ENCODE measurements around the gene PNPLA7. TPM values are rescaled to one million over a fixed set of nuclear protein-coding genes. Genes with fewer than 3 reads are reported as not detected.
A peak's percentile ranks its signal among the peaks of the same experiment; 100 is the strongest.

Gene PNPLA7
- total RNA-seq, 2 donors from 2014 or later, result 7.3 to 7.5 TPM

DNA sequence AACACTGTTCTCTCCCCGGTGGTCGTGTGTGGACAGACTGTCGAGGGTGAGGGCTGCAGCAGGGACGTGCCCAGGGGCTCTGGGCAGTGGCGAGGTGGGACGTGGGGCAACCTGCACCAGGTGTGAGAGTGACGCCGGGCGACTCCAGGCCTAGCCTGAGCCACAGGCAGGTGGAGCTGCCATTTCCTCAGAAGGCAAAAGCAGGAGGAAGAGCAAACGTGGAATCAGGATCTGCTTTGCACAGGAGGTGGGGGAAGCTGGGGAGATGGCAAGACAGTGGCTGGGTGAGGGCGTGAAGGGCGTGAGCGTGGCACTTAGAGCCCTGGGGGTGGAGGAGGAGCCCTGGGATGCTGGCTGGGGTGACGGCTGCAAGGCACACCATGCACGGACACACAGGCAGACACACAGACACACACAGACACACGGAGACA, 51.5 kb downstream of the PNPLA7 start:
- H3K27ac Mint-ChIP-seq, result no peak overlapping the region
- H3K9me3 ChIP-seq (ENCODE audit: control insufficient read depth, low read length, poor library complexity, severe bottlenecking), result no peaks in the 10 kb centered on the region
- peaks cover 6% of the 10 kb centered on the region for H3K4me1 Mint-ChIP-seq
- peaks cover under 1% of the 10 kb centered on the region for H3K36me3 Mint-ChIP-seq (ENCODE audit: low read depth)
- DNase-seq (no peak), ATAC-seq (no peak)
- H3K4me3 Mint-ChIP-seq, result no peak overlapping the region
- no peaks in the 10 kb centered on the region for H3K27me3 Mint-ChIP-seq

- Mint-ChIP-seq H3K27ac (no peak overlapping the region), H3K4me3 (no peak overlapping the region), H3K4me1 (peaks cover 6% of the 10 kb centered on the region), H3K36me3 (ENCODE audit: low read depth) (no peaks in the 10 kb centered on the region), H3K27me3 (no peaks in the 10 kb centered on the region)
- ATAC-seq (no peak), DNase-seq (no peak)
- H3K9me3 ChIP-seq (ENCODE audit: control insufficient read depth, low read length, poor library complexity, severe bottlenecking), result no peaks in the 10 kb centered on the region
These were observed 52.1 kb downstream of the PNPLA7 start for GRCh38 chr9:137497921-137498719.

DNA sequence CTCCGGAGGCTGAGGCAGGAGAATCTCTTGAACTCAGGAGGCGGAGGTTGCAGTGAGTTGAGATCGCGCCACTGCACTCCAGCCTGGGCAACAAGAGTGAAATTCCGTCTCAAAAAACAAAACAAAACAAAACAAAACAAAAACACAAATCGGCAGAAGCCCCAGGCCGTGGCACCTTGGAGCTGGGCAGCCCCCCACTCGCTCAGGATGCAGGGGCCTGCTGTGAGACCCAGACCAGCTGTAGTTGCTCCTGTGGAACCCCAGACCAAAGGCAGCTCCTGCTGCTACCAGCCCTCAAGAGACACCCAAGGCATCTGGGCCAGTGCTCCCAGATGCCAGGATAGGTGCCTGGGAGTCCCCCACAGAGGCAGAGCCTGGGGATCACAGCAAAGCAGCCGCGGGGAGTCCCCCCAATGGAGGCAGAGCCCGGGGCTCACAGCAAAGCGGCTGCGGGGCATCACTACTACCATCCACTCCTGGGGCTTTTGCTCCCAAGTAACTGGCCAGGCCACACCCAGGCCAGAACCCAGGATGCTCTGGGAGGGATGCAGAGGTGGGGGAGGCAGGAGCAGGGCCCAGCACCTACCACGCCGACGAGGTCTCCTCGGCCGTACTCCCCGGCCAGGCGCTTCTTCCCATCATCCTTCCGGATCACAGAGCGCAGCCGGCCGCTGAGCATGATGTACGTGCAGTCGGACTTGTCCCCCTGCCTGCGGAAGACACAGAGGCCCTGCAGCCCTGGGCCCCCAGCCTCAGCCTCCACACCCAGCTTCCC, 53.4 kb downstream of the PNPLA7 start:
- Mint-ChIP-seq H3K36me3 (ENCODE audit: low read depth) (no peaks in the 10 kb centered on the region), H3K4me3 (no peak overlapping the region), H3K4me1 (peaks cover 6% of the 10 kb centered on the region), H3K27me3 (no peaks in the 10 kb centered on the region), H3K27ac (no peak overlapping the region)
- DNase-seq (no peak), ATAC-seq (no peak)
- H3K9me3 ChIP-seq (ENCODE audit: control insufficient read depth, low read length, poor library complexity, severe bottlenecking), result no peaks in the 10 kb centered on the region

DNA sequence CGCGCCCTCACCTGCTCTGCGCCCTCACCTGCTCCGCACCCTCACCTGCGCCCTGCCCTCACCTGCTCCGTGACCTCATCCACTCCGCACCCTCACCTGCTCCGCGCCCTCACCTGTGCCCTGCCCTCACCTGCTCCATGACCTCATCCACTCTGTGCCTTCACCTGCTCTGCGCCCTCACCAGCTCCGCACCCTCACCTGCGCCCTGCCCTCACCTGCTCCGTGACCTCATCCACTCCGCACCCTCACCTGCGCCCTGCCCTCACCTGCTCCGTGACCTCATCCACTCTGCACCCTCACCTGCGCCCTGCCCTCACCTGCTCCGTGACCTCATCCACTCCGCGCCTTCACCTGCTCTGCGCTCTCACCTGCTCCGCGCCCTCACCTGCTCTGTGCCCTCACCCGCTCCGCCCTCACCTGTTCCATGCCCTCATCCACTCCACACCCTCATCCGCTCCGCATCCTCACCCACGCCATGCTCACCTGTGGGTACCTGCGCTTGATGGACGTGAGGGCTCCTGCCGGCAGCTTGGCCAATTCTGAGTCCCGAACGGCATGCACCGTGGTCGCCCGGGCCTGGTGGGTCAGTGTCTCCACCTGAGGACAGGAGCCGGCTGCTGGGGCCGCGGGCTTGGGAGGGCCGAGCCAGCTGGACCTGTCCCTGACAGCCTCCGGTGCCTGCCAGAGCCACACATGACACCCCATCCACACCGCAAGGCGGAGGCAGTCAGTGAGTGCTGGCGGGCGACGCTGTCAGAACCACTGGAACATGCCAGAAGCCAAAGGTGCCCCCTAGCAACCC, 55.5 kb downstream of the PNPLA7 start:
- Mint-ChIP-seq H3K4me3 (no peak overlapping the region), H3K4me1 (peaks cover 11% of the 10 kb centered on the region), H3K27me3 (no peaks in the 10 kb centered on the region), H3K36me3 (ENCODE audit: low read depth) (no peaks in the 10 kb centered on the region), H3K27ac (no peak overlapping the region)
- ATAC-seq, result no peak
- DNase-seq, result no peak
- H3K9me3 ChIP-seq (ENCODE audit: control insufficient read depth, low read length, poor library complexity, severe bottlenecking), result no peaks in the 10 kb centered on the region

DNA sequence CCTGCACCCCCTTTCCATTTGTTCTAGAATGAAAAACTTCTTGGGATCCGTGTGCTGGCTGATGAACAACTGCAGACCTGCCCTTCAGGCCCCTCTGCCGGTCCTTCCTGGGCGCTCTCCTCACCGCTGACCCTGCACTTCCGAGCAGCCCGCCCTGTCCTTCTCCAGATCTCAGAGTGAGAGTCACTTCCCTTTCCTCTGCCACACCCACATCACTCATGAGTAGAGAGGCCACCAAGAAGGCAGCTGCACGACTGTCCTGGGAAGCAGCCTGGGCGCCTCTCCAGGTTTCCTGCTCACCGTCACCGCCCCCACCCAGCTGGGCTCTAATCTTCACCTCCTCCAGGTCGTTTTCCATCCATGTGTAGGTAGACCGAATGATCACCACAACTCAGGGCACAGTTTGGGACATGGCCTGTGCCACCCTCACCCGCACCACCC, 56.1 kb downstream of the PNPLA7 start:
- DNase-seq (no peak), ATAC-seq (no peak)
- Mint-ChIP-seq H3K36me3 (ENCODE audit: low read depth) (no peaks in the 10 kb centered on the region), H3K4me1 (peaks cover 10% of the 10 kb centered on the region), H3K27me3 (no peaks in the 10 kb centered on the region), H3K4me3 (no peak overlapping the region), H3K27ac (no peak overlapping the region)
- no peaks in the 10 kb centered on the region for H3K9me3 ChIP-seq (ENCODE audit: control insufficient read depth, low read length, poor library complexity, severe bottlenecking)

- H3K27me3 Mint-ChIP-seq, result no peaks in the 10 kb centered on the region
- DNase-seq, result no peak
- no peak overlapping the region for H3K27ac Mint-ChIP-seq
- H3K4me1 Mint-ChIP-seq, result peaks cover 8% of the 10 kb centered on the region
- H3K9me3 ChIP-seq (ENCODE audit: control insufficient read depth, low read length, poor library complexity, severe bottlenecking), result no peaks in the 10 kb centered on the region
- ATAC-seq, result no peak
- no peak overlapping the region for H3K4me3 Mint-ChIP-seq
- no peaks in the 10 kb centered on the region for H3K36me3 Mint-ChIP-seq (ENCODE audit: low read depth)
These were observed 56.7 kb downstream of the PNPLA7 start for GRCh38 chr9:137493364-137494103.

DNA sequence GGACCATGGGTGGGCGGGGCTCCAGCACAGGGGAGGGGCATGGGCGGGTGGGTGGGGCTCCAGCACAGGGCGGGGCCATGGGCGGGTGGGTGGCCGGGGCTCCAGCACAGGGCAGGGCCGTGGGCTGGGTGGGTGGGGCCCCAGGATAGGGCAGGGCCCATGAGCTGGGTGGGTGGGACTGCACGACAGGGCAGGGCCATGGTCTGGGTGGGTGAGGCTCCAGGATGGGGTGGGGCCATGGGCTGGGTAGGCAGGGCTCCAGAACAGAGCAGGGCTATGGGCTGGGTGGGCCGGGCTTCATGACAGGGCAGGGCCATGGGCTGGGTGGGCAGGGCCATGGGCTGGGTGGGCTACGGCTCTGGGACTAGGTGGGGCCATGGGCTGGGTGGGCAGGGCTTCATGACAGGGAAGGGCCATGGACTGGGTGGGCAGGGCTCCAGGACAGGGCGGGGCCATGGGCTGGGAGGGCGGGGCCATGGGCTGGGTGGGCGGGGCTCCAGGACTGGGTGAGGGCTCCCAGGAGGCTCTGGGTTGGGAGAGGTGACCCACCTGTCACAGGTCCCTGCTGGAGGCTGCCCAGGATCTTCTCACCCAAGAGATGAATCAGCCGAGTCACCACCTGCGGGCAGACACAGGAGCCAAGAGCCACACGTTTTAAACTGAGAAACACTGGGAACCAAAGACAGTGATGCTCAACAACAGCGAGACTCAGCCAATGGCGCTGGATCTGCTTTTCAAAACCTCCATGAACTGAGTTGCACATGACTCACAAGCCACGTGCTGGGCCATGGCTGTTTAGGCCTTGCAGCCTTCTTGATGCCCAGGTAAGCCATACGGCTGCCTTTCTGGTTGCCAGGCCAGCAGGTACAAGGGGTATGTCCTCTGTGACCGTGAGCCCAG, 57.5 kb downstream of the PNPLA7 start:
- Mint-ChIP-seq H3K4me1 (peaks cover 8% of the 10 kb centered on the region), H3K27me3 (no peaks in the 10 kb centered on the region), H3K4me3 (no peak overlapping the region), H3K27ac (no peak overlapping the region), H3K36me3 (ENCODE audit: low read depth) (no peaks in the 10 kb centered on the region)
- ATAC-seq, result peak; percentile 69
- no peaks in the 10 kb centered on the region for H3K9me3 ChIP-seq (ENCODE audit: control insufficient read depth, low read length, poor library complexity, severe bottlenecking)
- DNase-seq, result no peak

DNA sequence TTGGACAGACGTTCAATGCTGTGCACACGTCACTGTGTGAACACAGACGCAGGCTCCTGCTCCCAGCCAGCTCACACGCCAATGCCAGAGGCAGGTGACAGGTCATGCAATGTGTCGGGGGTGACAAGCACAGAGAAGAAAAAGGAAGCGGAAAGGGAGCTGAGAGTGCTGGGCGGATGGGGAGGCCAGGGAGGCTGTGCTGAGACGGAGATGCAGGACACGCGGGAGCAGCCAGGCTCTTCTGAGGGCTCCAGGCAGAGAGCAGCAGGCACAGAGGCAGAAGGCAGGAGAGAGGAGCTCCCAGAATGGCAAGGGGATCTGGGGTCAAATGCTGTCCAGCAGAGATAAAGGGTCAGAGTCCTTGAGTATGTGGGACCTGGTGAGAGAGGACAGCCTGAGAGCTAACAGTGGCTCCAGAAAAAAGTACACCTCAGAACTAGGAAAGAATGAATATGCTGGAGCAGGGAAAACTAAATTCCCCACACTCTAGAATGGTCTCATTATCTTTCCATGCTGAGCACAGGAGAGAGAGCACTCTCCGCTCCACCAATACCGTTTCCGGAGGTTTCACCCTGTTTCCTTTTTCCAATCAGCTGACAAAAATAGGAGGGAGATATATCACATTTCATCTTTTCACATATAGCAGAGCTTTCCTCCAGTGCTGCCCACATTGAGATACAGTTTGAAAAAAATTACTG, 58.3 kb downstream of the PNPLA7 start:
- ATAC-seq (no peak), DNase-seq (no peak)
- H3K27ac Mint-ChIP-seq, result no peak overlapping the region
- no peaks in the 10 kb centered on the region for H3K27me3 Mint-ChIP-seq
- H3K9me3 ChIP-seq (ENCODE audit: control insufficient read depth, low read length, poor library complexity, severe bottlenecking), result no peaks in the 10 kb centered on the region
- H3K36me3 Mint-ChIP-seq (ENCODE audit: low read depth), result no peaks in the 10 kb centered on the region
- peak overlapping the region; percentile 28 for H3K4me3 Mint-ChIP-seq
- H3K4me1 Mint-ChIP-seq, result peaks cover 8% of the 10 kb centered on the region

DNA sequence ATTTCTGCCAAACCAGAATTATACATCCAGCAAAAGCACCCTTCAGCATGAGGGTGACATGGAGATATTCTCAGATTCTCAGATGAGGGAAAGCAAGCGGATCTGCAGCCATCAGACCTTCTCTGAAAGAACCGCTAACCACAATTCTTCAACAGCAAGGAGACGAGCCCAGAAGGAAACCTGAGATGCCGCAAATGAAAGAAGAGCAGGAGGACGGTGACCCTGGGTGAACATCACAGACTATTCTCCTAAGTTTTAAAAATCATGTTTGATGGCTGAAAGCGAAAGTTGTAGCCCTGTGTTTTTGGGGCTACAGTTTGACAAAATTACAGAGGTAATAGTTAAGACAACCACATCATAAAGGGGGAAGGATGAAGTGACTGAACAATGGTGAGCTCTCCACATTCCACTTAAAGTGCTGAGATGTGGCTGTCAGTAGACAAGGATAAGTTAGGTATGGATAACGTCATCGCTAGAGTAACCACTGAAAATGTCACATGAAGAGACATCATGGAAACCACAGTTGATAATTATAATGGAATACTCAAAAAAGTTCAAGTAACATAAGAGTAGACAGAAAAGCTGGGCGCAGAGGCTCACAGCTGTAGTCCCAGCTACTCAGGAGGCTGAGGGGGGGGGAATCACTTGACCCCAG, 59.5 kb downstream of the PNPLA7 start:
- DNase-seq, result no peak
- Mint-ChIP-seq H3K4me1 (peaks cover 8% of the 10 kb centered on the region), H3K36me3 (ENCODE audit: low read depth) (no peaks in the 10 kb centered on the region), H3K4me3 (no peak overlapping the region), H3K27me3 (no peaks in the 10 kb centered on the region), H3K27ac (peak overlapping the region; percentile 81)
- no peaks in the 10 kb centered on the region for H3K9me3 ChIP-seq (ENCODE audit: control insufficient read depth, low read length, poor library complexity, severe bottlenecking)
- ATAC-seq, result no peak

DNA sequence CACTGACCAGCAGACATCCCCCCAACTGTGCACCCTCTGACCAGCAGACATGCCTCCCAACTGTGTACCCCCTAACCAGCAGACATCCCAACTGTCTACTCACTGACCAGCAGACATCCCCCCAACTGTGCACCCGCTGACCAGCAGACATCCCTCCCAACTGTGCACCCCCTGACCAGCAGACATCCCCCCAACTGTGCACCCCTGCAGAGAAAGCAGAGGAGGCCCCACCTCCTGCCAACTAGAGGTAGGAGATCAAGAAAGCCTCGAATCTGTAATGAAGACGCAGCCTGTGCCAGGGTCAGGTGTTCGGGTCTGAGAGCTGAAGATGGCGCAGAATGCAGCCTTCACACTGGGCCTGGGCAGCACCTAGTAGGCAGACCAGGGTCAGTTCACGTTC, 61.3 kb downstream of the PNPLA7 start:
- DNase-seq (no peak), ATAC-seq (no peak)
- Mint-ChIP-seq H3K27me3 (no peaks in the 10 kb centered on the region), H3K4me3 (no peak overlapping the region), H3K4me1 (peaks cover 4% of the 10 kb centered on the region), H3K36me3 (ENCODE audit: low read depth) (no peaks in the 10 kb centered on the region), H3K27ac (no peak overlapping the region)
- H3K9me3 ChIP-seq (ENCODE audit: control insufficient read depth, low read length, poor library complexity, severe bottlenecking), result no peaks in the 10 kb centered on the region

DNA sequence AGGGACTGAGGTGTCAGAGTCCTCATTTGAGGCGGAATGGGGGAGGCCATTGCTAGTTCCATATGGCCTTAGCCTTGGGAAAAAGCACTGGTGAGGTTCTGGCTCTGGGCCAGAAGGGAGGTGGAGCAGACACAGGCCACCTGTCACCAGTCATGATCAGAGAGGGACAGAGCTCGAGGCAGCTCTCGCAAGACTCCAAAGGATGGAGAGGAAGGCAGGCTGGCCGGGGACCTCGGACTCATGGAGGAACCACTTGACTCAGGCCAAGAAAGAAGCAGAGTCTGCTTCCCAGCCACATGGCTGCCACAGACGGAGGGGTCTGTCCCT, 61.9 kb downstream of the PNPLA7 start:
- H3K36me3 Mint-ChIP-seq (ENCODE audit: low read depth), result no peaks in the 10 kb centered on the region
- DNase-seq (no peak), ATAC-seq (no peak)
- H3K4me1 Mint-ChIP-seq, result peaks cover 4% of the 10 kb centered on the region
- H3K27ac Mint-ChIP-seq, result no peak overlapping the region
- no peak overlapping the region for H3K4me3 Mint-ChIP-seq
- no peaks in the 10 kb centered on the region for H3K9me3 ChIP-seq (ENCODE audit: control insufficient read depth, low read length, poor library complexity, severe bottlenecking)
- H3K27me3 Mint-ChIP-seq, result no peaks in the 10 kb centered on the region
